Epithelial cell of proximal tubule (primary cell): ENCODE results near the gene ITPR1. TPM values are rescaled to one million over a fixed set of nuclear protein-coding genes. Genes with fewer than 3 reads are reported as not detected.
A peak's percentile ranks its signal among the peaks of the same experiment; 100 is the strongest.

Experiments
- DNase-seq: peaks from one replicate; pipeline ENCODE4 v3.0.0-alpha.2; 2011; ENCODE audit warnings: low read depth
- H3K4me3 ChIP-seq: 2 replicates; pipeline ENCODE4 v1.5.1; 2011; ENCODE audit warnings: low read depth, mild to moderate bottlenecking, low read length
- CTCF ChIP-seq: conservative IDR thresholded peaks from 2 replicates; pipeline ENCODE4 v1.5.1; 2012; ENCODE audit warnings: low read depth, mild to moderate bottlenecking, low read length
- total RNA-seq: library from RNA; depleted of rRNA; stranded (reverse); fragments of >200 nt; gene quantifications from 2 replicates; pipeline ENCODE4 v1.2.3, GENCODE V29; 2015

The ITPR1 gene
- total RNA-seq, 1 donor from 2014 or later = 4.6 TPM

- no peak overlapping the region for H3K4me3 ChIP-seq
- no peak for TF ChIP-seq CTCF
- no peak for DNase-seq
Observed at GRCh38 chr3:4721511-4721911, 228.4 kb downstream of the ITPR1 start.

GRCh38 chr3:4722103-4722502, 229.0 kb downstream of the ITPR1 start:
- H3K4me3 ChIP-seq = no peak overlapping the region
- no peak for DNase-seq
- TF ChIP-seq CTCF = peak; percentile 70

GRCh38 chr3:4724051-4724629, 231.0 kb downstream of the ITPR1 start:
- no peak for DNase-seq
- H3K4me3 ChIP-seq = no peak overlapping the region
- TF ChIP-seq CTCF = no peak

- DNase-seq = no peak
- no peak for TF ChIP-seq CTCF
- no peak overlapping the region for H3K4me3 ChIP-seq
Observed at GRCh38 chr3:4726549-4726948, 233.4 kb downstream of the ITPR1 start.

GRCh38 chr3:4729061-4729973, 236.2 kb downstream of the ITPR1 start:
- no peak for TF ChIP-seq CTCF
- DNase-seq = no peak
- H3K4me3 ChIP-seq = no peak overlapping the region

- DNase-seq = no peak
- TF ChIP-seq CTCF = peak; percentile 23
- H3K4me3 ChIP-seq = no peak overlapping the region
Observed at GRCh38 chr3:4730719-4731118, 237.6 kb downstream of the ITPR1 start.
